Measurements from ENCODE around the gene GSTA1. TPM values are rescaled to one million over a fixed set of nuclear protein-coding genes. Genes with fewer than 3 reads are reported as not detected.
A peak's percentile ranks its signal among the peaks of the same experiment; 100 is the strongest.
"Not testable (repeated sequence)": the region's sequence is repeated elsewhere in the genome, so short reads cannot be mapped to it uniquely, and the experiment has no call there.

GSTA1 gene
- total RNA-seq = not detected

DNA sequence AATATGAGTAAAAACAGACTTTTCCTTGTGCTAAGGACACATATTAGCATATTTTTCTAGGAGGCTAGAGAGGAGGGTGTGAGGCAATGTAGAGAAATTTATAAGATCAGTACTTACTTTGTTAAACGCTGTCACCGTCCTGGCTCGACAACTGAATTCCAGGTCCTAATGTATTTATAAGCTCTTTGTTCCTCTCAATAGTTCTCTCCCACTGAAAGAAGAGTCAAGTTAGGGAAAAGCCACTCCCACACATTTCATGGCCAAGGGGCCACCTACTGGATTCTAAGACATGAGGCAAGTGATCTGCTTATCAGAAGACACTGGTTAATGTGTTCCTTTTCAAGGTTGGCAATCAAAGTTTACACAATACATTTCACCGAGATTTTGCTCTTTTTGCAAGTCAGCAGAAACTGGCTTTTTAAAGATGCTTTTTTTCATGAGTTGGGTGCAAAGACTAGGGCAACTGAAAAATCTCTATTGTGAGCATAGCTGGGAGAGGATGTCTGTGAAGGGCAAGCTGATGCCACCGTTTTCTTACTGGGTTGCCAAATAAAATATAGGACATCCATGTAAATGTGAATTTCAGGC lies at the start of gene GSTA1:
GSTA1 (minus strand) TSS at position 149 of the 588 bp plus-strand sequence. CDS start 4,549 bp downstream, outside the sequence.
- DNase-seq (ENCODE audit: low spot score) = not testable (repeated sequence)

DNA sequence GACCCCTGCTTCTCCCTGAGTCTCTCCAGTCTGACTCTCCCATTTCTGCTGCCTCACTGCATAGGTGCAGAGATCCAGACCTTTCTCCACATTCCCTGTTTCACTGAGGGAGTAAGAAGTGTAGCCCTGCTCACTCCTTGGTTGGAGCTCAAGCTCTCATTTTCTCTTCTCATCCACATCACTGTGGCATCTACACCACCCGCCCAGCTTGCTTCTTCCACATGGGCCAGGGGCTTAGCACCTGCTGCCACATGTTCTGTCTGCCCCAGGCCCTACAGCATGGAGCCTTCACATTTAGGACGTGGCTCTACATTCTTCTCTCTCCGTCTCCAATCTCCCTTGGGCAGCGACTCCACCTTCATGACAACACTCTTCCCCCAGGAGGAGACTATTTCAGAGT lies 45.5 kb upstream of the GSTA1 start:
- DNase-seq (ENCODE audit: low spot score) = no peak

DNA sequence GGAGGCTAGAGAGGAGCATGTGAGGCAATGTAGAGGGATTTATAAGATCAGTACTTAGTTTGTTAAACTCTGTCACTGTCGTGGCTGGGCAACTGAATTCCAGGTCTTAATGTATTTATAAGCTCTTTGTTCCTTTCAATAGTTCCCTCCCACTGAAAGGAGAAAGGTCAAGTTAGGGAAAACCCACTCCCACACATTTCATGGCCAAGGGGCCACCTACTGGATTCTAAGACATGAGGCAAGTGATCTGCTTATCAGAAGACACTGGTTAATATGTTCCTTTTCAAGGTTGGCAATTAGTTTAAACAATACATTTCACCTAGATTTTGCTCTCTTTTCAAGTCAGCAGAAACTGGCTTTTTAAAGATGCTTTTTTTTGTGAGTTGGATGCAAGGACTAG lies 42.4 kb upstream of the GSTA1 start:
- no peak for DNase-seq (ENCODE audit: low spot score)

DNA sequence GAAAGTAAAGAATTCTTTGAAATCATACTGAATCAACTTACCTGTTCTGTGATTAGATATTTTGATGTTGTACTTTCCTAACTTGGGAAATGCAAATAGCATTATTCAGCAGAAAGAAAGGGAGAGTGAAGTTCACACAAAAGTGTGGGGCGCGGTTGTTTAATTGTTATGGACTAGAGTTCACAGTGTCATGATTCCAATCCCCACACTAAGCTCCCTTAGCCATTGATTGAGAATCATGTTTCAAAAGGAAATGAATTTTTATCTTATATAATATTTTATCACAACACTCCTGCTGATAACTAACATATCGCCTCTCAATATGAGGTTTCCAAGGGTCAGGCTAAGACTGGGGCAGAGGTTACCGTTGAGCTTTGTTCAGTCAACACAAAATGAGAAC lies 40.0 kb upstream of the GSTA1 start:
- DNase-seq (ENCODE audit: low spot score) = no peak

DNA sequence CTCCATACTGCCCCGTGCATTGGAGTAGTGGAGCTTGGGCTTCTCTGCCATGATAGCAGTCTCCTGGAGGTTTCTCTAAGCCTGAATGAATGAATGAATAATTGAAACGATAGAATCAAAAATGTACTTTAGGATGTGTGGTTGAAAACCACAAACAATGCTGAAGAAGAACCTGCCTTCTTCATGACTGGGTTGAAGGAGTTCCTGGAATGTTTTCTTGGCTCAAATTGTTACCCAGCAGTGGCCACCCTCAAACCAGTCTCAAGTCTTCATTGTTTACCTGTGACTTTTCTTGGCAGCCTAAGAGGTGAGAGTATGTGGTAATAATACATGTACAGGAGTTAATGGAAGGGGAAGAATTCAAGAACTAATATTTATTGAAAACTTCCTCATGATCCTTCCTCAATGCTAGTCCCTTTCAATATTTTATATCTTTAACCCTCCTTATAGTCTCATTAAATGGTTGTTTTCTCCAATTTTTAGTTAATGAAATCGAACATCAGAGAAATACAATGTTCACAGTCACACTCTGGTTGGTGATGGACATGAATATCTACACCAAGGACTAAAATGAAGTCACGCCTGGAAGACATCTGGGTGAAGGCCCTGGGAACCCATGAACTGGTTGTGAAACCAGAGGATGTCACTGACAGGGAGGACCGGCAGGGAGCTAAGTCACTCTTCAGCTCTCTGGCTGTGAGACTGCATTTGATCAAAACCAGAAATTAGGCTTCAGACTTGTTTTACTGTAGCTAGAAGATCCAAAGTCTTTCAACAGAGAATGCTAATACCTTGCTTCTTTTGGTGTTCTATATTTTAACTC lies 37.4 kb upstream of the GSTA1 start, which contains the start of gene GSTA5:
GSTA5 (minus strand) TSS at position 51 of the 823 bp plus-strand sequence.
- no peak for DNase-seq (ENCODE audit: low spot score)

DNA sequence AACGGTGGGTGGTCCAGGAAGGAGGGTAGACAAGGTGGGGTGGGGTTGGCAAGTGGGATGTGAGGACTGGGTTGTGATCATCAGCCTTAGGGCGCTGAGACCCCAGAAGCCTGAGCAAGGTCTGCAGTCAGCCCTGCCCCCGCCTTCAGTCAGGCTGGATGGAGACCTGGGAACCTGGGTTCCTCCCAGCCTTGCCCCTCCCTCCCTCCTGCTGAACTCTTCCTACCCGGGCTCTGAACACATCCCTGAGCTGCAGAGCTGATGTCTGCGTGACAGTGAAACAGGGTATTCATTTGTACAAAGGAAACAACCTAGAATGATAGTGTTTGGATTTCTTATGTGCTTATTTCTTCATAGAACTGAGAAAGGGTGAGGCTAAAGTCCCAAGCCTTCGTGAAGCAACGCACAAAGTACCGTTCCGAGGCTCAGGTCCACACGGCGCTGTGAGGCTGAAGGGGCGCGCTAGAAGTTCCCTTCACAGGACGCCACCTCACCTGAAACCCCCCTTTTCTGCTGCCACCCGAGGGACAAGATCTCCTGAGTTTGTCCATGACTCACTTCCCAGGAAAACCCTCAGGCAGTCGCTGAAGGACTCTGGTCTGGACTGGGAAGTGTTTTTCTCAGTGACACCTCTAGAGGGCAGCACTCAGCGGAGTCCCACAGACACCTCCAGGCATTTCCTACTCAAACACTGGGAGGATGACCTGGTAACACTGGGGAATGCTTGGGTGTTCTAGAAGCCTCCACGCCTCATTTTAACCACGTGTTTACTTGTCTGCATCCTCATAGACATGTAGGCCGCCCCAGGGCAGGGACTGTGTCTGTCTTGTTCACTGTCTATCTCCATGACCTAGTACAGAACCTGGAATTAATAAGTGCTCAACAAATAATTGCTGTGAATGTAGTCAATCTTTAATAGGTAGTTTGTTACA lies 35.8 kb upstream of the GSTA1 start:
- DNase-seq (ENCODE audit: low spot score) = no peak

DNA sequence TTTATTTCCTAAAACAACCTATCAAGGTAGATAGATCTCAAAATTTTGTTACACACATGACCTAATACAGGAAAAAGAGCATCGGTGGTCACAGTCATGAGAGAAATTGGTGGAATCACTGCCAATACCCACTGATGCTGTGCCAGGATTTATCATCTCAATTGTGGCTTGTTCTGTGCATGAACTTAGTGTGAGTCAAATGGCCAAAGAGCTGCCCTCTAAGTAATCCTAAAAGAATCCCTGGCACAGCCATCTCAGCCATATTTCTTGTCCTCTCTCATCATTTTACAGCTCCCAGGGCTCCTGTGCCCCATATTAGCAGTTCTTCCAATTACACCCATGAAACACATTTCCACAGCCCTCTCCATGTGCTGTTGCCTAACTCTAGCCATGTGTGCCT lies 30.9 kb upstream of the GSTA1 start:
- no peak for DNase-seq (ENCODE audit: low spot score)

DNA sequence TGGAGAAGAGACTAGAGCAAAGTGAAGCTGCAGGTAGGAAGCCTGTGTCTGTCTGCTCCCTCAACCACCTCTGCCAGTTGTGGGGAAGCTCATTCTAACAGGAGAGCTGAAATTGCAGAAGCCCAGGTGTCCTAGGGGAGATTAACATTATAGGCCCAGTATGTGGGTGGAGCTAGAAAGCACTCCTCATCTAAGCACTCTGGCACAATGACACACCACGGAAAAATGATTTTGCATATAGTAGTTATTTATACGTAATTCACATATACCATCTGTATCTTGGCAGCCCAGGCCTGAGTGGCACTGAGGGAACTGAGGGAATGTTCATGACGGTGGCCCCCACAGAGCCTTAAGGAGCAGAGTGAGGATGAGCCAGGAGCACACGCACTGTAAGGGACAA lies 27.3 kb upstream of the GSTA1 start:
- DNase-seq (ENCODE audit: low spot score) = not testable (repeated sequence)

DNA sequence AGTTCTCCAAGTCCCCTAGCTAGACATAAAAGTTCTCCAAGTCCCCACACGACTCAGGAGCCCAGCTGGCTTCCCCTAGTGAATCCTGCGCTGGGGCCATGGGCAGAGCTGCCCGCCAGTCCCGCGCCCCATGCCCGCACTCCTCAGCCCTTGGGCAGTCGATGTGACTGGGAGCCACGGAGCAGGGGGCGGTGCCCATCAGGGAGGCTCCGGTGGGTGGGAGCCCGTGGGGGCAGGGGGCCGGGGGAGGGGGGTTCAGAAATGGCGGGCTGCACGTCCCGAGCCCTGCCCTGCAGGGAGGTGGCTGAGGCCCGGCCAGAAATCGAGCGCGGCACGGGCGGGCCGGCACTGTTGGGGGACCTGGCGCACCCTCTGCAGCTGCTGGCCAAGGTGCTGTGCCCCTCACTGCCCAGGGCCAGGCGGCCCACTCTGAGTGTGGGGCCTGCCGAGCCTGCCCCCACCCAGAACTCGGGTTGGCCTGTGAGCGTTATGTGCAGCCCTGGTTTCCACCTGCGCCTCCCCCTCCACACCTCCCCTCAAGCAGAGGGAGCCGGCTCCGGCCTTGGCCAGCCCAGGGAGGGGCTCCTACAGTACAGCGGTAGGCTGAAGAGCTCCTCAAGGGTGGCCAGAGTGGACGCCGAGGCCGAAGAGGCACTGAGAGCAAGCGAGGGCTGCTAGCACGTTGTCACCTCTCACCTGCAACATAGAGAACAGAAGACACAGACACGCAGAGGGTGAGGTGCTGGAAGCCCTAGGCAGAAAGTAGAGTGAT lies 25.6 kb upstream of the GSTA1 start:
- no peak for DNase-seq (ENCODE audit: low spot score)

DNA sequence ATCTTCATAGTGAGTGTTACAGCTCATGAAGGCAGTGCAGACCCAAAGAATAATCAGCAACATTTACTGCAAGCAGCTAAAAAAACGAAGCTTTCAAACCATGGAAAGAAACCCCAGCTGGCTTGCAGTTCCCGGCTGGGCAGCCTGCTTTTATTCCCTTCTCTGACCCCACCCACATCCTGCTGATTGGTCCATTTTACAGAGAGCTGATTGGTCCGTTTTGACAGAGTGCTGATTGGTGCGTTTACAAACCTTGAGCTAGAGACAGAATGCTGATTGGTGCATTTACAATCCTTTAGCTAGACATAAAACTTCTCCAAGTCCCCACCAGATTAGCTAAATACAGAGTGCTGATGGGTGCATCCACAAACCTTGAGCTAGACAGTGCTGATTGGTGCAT lies 25.0 kb upstream of the GSTA1 start:
- not testable (repeated sequence) for DNase-seq (ENCODE audit: low spot score)

DNA sequence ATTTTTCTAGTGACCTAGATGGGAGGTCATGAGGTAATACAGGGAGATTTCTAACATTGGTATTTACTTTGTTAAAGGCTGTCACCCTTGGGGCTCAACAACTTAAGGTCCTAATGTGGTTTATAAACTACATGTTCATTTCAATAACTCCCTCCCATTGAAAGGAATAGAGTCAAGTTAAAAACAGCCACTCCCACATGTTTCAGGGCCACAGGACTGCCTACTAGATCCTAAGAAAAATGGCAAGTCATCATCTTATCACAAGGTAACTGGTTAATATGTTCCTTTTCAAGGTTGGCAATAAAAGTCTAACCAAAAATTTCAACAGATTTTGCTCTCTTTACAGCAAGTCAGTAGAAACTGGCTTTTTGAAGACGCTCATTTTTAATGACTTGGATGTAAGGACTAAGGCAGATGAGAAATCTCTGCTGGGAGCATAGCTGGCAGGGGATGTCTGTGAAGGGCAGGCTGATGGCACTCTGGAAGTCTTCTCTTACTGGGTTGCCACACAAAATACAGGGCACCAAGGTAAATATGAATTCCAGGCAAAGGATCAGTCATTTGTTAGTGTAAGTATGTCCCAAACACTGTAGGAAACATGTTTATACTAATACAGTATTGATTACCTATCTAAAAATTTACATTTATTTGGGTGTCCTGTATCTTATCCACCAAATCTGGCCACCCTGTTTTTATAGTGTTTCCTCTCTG lies 23.6 kb upstream of the GSTA1 start:
- not testable (repeated sequence) for DNase-seq (ENCODE audit: low spot score)

DNA sequence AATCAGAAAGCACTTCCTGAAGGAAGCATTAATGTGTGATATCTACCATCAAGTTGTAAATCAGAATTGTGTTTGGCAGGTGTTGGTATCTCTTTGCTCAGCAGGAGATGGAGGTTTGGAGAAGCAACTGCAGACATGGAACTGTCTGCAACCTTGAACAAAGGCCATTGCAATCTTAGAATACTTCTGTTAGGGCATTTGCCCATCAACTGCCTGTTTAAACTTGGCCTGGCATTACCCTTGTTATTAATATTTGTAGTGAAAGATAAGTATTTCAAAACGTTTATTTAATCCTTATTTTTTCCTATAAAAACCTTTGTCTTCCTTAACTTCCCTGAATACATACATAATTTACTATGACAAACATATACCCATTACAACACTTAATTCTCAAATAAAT lies 22.9 kb upstream of the GSTA1 start:
- no peak for DNase-seq (ENCODE audit: low spot score)

DNA sequence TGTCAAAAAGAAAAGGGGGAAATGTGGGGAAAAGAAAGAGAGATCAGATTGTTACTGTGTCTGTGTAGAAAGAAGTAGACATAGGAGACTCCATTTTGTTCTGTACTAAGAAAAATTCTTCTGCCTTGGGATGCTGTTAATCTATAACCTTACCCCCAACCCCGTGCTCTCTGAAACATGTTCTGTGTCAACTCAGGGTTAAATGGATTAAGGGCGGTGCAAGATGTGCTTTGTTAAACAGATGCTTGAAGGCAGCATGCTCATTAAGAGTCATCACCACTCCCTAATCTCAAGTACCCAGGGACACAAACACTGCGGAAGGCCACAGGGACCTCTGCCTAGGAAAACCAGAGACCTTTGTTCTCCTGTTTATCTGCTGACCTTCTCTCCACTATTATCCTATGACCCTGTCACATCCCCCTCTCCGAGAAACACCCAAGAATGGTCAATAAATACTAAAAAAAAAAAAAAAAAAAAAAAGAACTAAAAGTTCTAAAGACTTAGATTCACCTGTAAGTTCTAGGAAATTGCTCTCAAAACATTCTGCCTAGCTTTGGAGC lies 22.4 kb upstream of the GSTA1 start:
- DNase-seq (ENCODE audit: low spot score) = not testable (repeated sequence)

DNA sequence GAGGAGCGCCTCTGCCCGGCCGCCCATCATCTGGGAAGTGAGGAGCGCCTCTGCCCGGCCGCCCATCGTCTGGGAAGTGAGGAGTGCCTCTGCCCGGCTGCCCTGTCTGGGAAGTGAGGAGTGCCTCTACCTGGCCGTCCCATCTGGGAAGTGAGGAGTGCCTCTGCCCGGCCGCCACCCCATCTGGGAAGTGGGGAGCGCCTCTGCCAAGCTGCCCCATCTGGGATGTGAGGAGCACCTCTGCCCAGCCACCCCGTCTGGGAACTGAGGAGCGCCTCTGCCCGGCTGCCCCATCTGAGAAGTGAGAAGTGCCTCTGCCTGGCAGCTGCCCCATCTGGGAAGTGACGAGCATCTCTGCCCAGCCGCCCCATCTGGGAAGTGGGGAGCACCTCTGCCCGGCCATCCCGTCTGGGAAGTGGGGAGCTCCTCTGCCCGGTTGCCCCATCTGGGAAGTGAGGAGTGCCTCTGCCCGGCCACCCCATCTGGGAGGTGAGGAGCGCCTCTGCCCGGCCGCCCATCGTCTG lies 21.7 kb upstream of the GSTA1 start:
- DNase-seq (ENCODE audit: low spot score) = not testable (repeated sequence)

DNA sequence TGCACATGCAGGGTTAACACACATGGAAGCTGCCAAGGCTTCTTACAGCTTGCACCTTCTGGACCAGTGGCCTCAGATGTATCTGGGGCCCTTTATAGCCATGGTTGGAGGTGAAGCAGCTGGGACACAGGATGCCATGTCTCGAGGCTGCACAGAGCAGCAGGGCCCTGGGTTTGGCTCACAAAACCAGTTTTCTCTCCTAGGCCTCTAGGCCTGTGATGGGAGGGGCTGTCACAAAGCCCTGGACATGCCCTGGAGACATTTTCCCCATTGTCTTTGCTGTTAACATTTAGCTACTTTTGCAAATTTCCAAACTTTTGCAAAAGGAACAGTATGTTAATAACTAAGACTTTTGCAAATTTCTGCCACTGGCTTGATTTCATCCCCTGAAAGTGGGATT lies 18.2 kb upstream of the GSTA1 start:
- no peak for DNase-seq (ENCODE audit: low spot score)

DNA sequence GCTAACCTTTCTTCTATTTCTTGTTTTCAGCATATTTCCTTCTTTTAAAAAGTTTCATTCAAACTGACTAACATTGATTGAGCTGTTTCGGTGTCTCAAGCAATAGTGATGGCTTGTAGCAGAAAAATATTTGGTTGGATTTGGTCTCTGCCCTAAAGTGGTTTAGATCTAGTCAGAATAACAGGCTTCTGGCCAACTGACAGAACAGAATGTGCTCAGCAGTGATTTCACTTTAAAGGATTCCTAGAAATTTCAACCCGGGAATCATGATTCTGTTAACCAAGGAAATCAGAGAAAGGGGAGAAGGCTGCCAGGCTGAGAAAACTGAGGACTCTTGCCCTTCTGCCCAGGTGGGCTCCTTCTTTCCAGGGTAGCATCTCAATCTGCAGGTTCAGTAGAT lies 16.6 kb upstream of the GSTA1 start:
- DNase-seq (ENCODE audit: low spot score) = no peak

DNA sequence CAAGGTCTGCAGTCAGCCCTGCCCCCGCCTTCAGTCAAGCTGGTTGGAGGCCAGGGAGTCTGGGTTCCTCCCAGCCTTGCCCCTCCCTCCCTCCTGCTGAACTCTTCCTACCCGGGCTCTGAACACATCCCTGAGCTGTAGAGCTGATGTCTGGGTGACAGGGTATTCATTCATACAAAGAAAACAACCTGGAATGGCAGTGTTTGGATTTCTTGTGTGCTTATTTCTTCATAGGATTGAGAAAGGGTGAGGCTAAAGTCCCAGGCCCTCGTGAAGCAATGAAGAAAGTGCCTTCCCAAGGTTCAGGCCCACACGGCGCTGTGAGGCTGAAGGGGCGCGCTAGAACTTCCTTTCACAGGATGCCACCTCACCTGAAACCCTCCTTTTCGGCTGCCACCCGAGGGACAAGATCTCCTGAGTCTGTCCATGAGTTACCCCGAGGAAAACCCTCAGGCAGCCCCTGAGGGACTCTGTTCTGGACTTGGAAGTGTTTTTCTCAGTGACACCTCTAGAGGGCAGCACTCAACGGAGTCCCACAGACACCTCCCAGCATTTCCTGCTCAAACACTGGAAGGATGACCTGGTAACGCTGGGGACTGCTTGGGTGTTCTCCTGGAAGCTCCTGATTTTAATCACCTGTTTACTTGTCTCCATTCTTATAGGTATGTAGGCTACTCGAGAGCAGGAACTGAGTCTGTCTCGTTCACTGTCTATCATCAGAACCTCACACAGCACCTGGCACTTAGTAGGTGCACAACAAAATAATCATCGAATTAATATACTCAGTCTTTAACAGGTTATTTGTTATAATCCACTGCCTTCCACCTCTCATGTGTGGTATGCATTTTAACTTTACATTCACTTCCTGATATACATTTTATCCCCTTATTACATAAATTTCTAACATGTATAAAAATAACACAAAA lies 11.8 kb upstream of the GSTA1 start:
- DNase-seq (ENCODE audit: low spot score) = peak; percentile 48

DNA sequence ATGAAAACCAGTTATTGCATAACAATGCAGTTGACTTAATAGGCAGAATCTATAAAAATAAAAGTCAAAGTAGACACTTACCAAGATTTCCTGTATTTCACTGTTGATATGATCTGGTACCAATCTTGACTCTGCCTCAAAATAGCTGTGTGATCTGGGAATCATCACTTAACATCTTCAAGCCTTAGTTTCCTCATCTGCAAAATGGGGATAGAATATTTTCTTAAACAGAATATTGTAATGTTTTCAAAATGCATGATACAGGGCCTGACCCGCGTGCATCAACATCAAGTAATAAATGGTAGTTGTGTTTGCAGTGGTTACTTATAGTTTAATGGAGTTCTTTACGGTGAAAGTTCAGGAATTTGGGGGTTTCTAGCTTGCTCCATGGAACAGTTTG lies 10.9 kb upstream of the GSTA1 start:
- DNase-seq (ENCODE audit: low spot score) = not testable (repeated sequence)

DNA sequence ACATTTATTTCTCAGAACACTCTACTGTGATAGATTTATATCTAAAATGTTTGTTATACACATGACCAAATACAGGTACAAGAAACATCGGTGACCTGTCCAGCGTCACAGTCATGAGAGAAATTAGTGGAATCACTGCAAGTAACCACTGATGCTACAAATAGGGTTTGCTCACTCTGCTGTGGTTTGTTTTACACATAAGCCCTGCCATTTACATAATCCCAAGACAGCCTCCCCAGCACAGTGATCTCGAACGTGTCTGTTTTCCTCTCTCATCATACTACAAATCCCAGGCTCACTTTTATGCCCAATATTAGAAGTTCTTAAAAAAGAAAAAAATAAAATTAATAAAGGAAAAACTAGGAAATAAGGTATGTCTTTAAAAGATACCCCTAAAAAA lies 6.2 kb upstream of the GSTA1 start:
- not testable (repeated sequence) for DNase-seq (ENCODE audit: low spot score)
